HEK293 (cell line): ENCODE results near the gene PGR.

Source experiments
- CTCF ChIA-PET: fragments of 350-600 bp; formaldehyde crosslinking; extraction: SDS; loops from one replicate; lab custom pipeline; 2021; ENCODE audit warnings: antibody characterized with exemption; lab: Yijun Ruan, JAX
- POLR2A ChIA-PET: fragments of 300-600 bp; formaldehyde crosslinking; extraction: SDS; loops from one replicate; lab custom pipeline; 2020; ENCODE audit warnings: antibody characterized with exemption, inconsistent platforms; lab: Yijun Ruan, JAX
- H3K27ac ChIP-seq: fragments of 200-500 bp; sonication (Bioruptor generic); 2 replicates; pipeline ENCODE4 v1.5.1; 2014; ENCODE audit warnings: low read depth, low read length, control low read depth, inconsistent platforms; ENCODE audit errors: extremely low read depth
- H3K36me3 ChIP-seq, 2 experiments: fragments of 200-500 bp in 1 of 2; sonication (Bioruptor generic) in 1 of 2; 1 replicate in 1 of 2; 2 replicates in 1 of 2; pipeline ENCODE4 v1.5.1; 2014 to 2017; ENCODE audit warnings: inconsistent platforms in 2 of 2, low read length in 2 of 2; ENCODE audit not compliant: control insufficient read depth in 2 of 2, insufficient read depth in 1 of 2
- H3K4me1 ChIP-seq: fragments of 200-500 bp; sonication (Bioruptor generic); 2 replicates; pipeline ENCODE4 v1.5.1; 2014; ENCODE audit warnings: mild to moderate bottlenecking, low read length, inconsistent platforms; ENCODE audit not compliant: control insufficient read depth, insufficient read depth
- H3K4me3 ChIP-seq: 2 replicates; pipeline ENCODE4 v1.5.1; 2011; ENCODE audit warnings: low read depth, mild to moderate bottlenecking, control low read depth, low read length, moderate library complexity
- H3K9me3 ChIP-seq: fragments of 200-500 bp; sonication (Bioruptor generic); 2 replicates; pipeline ENCODE4 v1.5.1; 2014; ENCODE audit warnings: low read depth, low read length, inconsistent platforms; ENCODE audit not compliant: control insufficient read depth, insufficient read depth
- CTCF ChIP-seq: fragments of 450-650 bp; formaldehyde crosslinking; IDR thresholded peaks from 2 replicates; pipeline ENCODE4 v1.5.1; 2016; ENCODE audit warnings: missing biosample characterization, missing genetic modification characterization
- GLI2 ChIP-seq: fragments of 450-650 bp; formaldehyde crosslinking; IDR thresholded peaks from 2 replicates; pipeline ENCODE4; 2017; ENCODE audit warnings: missing biosample characterization, missing genetic modification characterization, low read depth, borderline replicate concordance
- KLF16 ChIP-seq: fragments of 450-650 bp; formaldehyde crosslinking; IDR thresholded peaks from 2 replicates; pipeline ENCODE4 v1.5.1; 2017; ENCODE audit warnings: missing biosample characterization, missing genetic modification characterization
- KLF8 ChIP-seq: fragments of 450-650 bp; formaldehyde crosslinking; IDR thresholded peaks from 2 replicates; pipeline ENCODE4 v1.5.1; 2016; ENCODE audit warnings: missing biosample characterization, missing genetic modification characterization
- PRDM1 ChIP-seq: fragments of 450-650 bp; formaldehyde crosslinking; IDR thresholded peaks from 2 replicates; pipeline ENCODE4; 2016; ENCODE audit warnings: missing biosample characterization, missing genetic modification characterization
- YY2 ChIP-seq: fragments of 450-650 bp; formaldehyde crosslinking; IDR thresholded peaks from 2 replicates; pipeline ENCODE4 v1.5.1; 2016; ENCODE audit warnings: missing biosample characterization, missing genetic modification characterization
- ZBTB21 ChIP-seq: fragments of 450-650 bp; formaldehyde crosslinking; IDR thresholded peaks from 2 replicates; pipeline ENCODE4 v1.5.1; 2017; ENCODE audit warnings: missing biosample characterization, missing genetic modification characterization
- ZIC2 ChIP-seq: fragments of 450-650 bp; formaldehyde crosslinking; IDR thresholded peaks from 2 replicates; pipeline ENCODE4 v1.5.1; 2016; ENCODE audit warnings: missing biosample characterization, missing genetic modification characterization
- ZNF133 ChIP-seq: fragments of 450-650 bp; formaldehyde crosslinking; IDR thresholded peaks from 2 replicates; pipeline ENCODE4 v1.5.1; 2016; ENCODE audit warnings: missing biosample characterization, missing genetic modification characterization
- ZNF157 ChIP-seq: fragments of 450-650 bp; formaldehyde crosslinking; IDR thresholded peaks from 2 replicates; pipeline ENCODE4 v1.5.1; 2016; ENCODE audit warnings: missing biosample characterization, missing genetic modification characterization
- ZNF274 ChIP-seq, 2 experiments: fragments of 200-500 bp in 1 of 2; fragments of 450-650 bp in 1 of 2; sonication (Bioruptor generic) in 1 of 2; formaldehyde crosslinking in 1 of 2; IDR thresholded peaks; 2 replicates each; pipeline versions ENCODE4 v1.5.1 to v1.6.1; 2014 to 2016; ENCODE audit warnings: borderline replicate concordance in 1 of 2, inconsistent platforms in 1 of 2, low read length in 1 of 2, missing biosample characterization in 1 of 2, missing genetic modification characterization in 1 of 2
- ZNF311 ChIP-seq: fragments of 450-650 bp; formaldehyde crosslinking; IDR thresholded peaks from 2 replicates; pipeline ENCODE4 v1.5.1; 2017; ENCODE audit warnings: missing biosample characterization, missing genetic modification characterization, borderline replicate concordance
- ZNF48 ChIP-seq: fragments of 450-650 bp; formaldehyde crosslinking; IDR thresholded peaks from 2 replicates; pipeline ENCODE4 v1.5.1; 2016; ENCODE audit warnings: missing biosample characterization, missing genetic modification characterization
- ZNF558 ChIP-seq: fragments of 450-650 bp; formaldehyde crosslinking; IDR thresholded peaks from 2 replicates; pipeline ENCODE4 v1.5.1; 2016; ENCODE audit warnings: missing biosample characterization, missing genetic modification characterization
- ZNF600 ChIP-seq: fragments of 450-650 bp; formaldehyde crosslinking; IDR thresholded peaks from 2 replicates; pipeline ENCODE4 v1.5.1; 2016; ENCODE audit warnings: missing biosample characterization, missing genetic modification characterization
- ZNF670 ChIP-seq: fragments of 450-650 bp; formaldehyde crosslinking; IDR thresholded peaks from 2 replicates; pipeline ENCODE4 v1.5.1; 2016; ENCODE audit warnings: missing biosample characterization, missing genetic modification characterization, low read depth
- ZNF830 ChIP-seq: fragments of 450-650 bp; IDR thresholded peaks from 2 replicates; pipeline ENCODE4 v1.5.0; 2018; ENCODE audit warnings: missing biosample characterization, missing genetic modification characterization, low read depth, mild to moderate bottlenecking, moderate library complexity
- ZNF837 ChIP-seq: fragments of 450-650 bp; formaldehyde crosslinking; IDR thresholded peaks from 2 replicates; pipeline ENCODE4 v1.5.1; 2016; ENCODE audit warnings: missing biosample characterization, missing genetic modification characterization
- TF ChIP-seq, protein P1 (sequence below): fragments of 450-650 bp; formaldehyde crosslinking; optimal IDR thresholded peaks from 2 replicates; pipeline ENCODE3; 2016; ENCODE audit warnings: missing biosample characterization, mild to moderate bottlenecking, missing genetic modification characterization
- TF ChIP-seq, protein P2 (sequence below): fragments of 450-650 bp; formaldehyde crosslinking; IDR thresholded peaks from 2 replicates; pipeline ENCODE4 v1.5.1; 2017; ENCODE audit warnings: missing biosample characterization, missing genetic modification characterization
- TF ChIP-seq, protein P3 (sequence below): fragments of 450-650 bp; formaldehyde crosslinking; IDR thresholded peaks from 2 replicates; pipeline ENCODE4 v1.5.1; 2017; ENCODE audit warnings: missing biosample characterization, missing genetic modification characterization

PGR gene

GRCh38 chr11:101010899-101011298 lies 118.7 kb downstream of the PGR start:
- Histone ChIP-seq H3K4me1 (no peaks in the 10 kb centered on the region), H3K4me3 (no peak overlapping the region), H3K36me3 (no peaks in the 10 kb centered on the region), H3K9me3 (no peaks in the 10 kb centered on the region), H3K27ac (no peak overlapping the region)
- TF ChIP-seq CTCF (tag by site-specific recombination) (no peak), ZBTB21 (no peak), ZNF600 (tag by site-specific recombination) (no peak)
- TF ChIP-seq, protein P1, sequence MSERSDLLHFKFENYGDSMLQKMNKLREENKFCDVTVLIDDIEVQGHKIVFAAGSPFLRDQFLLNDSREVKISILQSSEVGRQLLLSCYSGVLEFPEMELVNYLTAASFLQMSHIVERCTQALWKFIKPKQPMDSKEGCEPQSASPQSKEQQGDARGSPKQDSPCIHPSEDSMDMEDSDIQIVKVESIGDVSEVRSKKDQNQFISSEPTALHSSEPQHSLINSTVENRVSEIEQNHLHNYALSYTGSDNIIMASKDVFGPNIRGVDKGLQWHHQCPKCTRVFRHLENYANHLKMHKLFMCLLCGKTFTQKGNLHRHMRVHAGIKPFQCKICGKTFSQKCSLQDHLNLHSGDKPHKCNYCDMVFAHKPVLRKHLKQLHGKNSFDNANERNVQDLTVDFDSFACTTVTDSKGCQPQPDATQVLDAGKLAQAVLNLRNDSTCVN (tag by site-specific recombination) = no peak
- ChIA-PET CTCF (no interaction called here), POLR2A (no interaction called here)

DNA sequence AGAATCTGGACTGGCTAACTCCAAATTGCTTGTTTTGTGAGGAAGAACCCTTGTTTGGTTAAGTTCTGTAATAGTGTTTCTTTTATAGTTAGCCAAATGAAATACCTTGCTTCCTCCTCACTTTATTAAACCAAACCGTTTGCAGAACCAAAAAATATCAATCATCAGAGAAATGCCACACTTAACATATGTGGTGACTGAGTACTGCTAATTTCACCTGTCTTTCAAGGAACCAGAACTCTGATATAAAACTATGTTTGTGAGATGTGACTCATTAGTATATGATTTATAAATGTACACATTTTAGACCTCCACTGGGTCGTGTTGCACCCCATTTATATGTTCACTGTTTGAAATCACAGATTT lies 119.9 kb downstream of the PGR start:
- Histone ChIP-seq H3K36me3 (no peaks in the 10 kb centered on the region), H3K4me1 (no peaks in the 10 kb centered on the region), H3K4me3 (no peak overlapping the region), H3K27ac (no peak overlapping the region), H3K9me3 (no peaks in the 10 kb centered on the region)
- TF ChIP-seq ZIC2 (tag by site-specific recombination) (no peak), ZNF48 (tag by site-specific recombination) (no peak), ZNF837 (no peak), ZNF311 (tag by site-specific recombination) (no peak), GLI2 (tag by site-specific recombination) (no peak), ZNF133 (no peak), ZNF670 (no peak), KLF16 (tag by site-specific recombination) (no peak), PRDM1 (tag by site-specific recombination) (no peak), ZNF157 (tag by site-specific recombination) (no peak)
- TF ChIP-seq, protein P2, sequence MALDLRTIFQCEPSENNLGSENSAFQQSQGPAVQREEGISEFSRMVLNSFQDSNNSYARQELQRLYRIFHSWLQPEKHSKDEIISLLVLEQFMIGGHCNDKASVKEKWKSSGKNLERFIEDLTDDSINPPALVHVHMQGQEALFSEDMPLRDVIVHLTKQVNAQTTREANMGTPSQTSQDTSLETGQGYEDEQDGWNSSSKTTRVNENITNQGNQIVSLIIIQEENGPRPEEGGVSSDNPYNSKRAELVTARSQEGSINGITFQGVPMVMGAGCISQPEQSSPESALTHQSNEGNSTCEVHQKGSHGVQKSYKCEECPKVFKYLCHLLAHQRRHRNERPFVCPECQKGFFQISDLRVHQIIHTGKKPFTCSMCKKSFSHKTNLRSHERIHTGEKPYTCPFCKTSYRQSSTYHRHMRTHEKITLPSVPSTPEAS (tag by site-specific recombination) = no peak
- TF ChIP-seq, protein P3, sequence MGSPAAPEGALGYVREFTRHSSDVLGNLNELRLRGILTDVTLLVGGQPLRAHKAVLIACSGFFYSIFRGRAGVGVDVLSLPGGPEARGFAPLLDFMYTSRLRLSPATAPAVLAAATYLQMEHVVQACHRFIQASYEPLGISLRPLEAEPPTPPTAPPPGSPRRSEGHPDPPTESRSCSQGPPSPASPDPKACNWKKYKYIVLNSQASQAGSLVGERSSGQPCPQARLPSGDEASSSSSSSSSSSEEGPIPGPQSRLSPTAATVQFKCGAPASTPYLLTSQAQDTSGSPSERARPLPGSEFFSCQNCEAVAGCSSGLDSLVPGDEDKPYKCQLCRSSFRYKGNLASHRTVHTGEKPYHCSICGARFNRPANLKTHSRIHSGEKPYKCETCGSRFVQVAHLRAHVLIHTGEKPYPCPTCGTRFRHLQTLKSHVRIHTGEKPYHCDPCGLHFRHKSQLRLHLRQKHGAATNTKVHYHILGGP (tag by site-specific recombination) = no peak
- POLR2A ChIA-PET = no interaction called here
- CTCF ChIA-PET = no interaction called here

GRCh38 chr11:101008961-101009689 lies 120.5 kb downstream of the PGR start:
- ChIA-PET POLR2A (no interaction called here), CTCF (no interaction called here)
- TF ChIP-seq YY2 (tag by site-specific recombination) (no peak), ZNF274 (IDR thresholded peaks at IDR 0.05; ENCODE audit: low read length) (no peak), ZNF274 (tag by site-specific recombination; IDR thresholded peaks at IDR 0.05; ENCODE audit: borderline replicate concordance) (no peak), KLF8 (tag by site-specific recombination) (no peak), ZNF558 (tag by site-specific recombination) (no peak), ZNF830 (tag by site-specific recombination) (no peak)
- Histone ChIP-seq H3K36me3 (no peaks in the 10 kb centered on the region), H3K4me1 (no peaks in the 10 kb centered on the region), H3K9me3 (no peaks in the 10 kb centered on the region), H3K27ac (no peak overlapping the region), H3K4me3 (no peak overlapping the region)
